Tibial artery (tissue), 4 donors: Measurements from ENCODE around the gene SRCIN1.
"Not testable (repeated sequence)": the region's sequence is repeated elsewhere in the genome, so short reads cannot be mapped to it uniquely, and the experiment has no call there.

Source experiments
- DNase-seq, 2 donors: peaks; one replicate each; pipeline ENCODE4 v3.0.0-alpha.2; 2019
- H3K27ac ChIP-seq, 2 donors: fragments of 200-600 bp; sonication (generic) in 1 of 2; 1 replicate in 1 of 2; 2 replicates in 1 of 2; pipeline ENCODE4 v1.5.1; 2018 to 2019; ENCODE audit warnings: mild to moderate bottlenecking in 1 of 2
- H3K27me3 ChIP-seq, 2 donors: fragments of 200-600 bp; sonication (generic) in 1 of 2; one replicate each; pipeline versions ENCODE4 v1.5.1 to v1.6.0; 2016 to 2019
- H3K36me3 ChIP-seq, 3 donors: fragments of 200-600 bp; sonication (generic) in 2 of 3; one replicate each; pipeline ENCODE4 v1.5.1; 2016 to 2019; ENCODE audit warnings: mild to moderate bottlenecking in 2 of 3
- H3K4me1 ChIP-seq, 4 donors: fragments of 200-600 bp; sonication (generic) in 2 of 4; 1 replicate in 3 of 4; 2 replicates in 1 of 4; pipeline ENCODE4 v1.5.1; 2016 to 2019
- H3K4me3 ChIP-seq, 2 donors: fragments of 200-600 bp; sonication (generic) in 1 of 2; 1 replicate in 1 of 2; 2 replicates in 1 of 2; pipeline ENCODE4 v1.5.1; 2018 to 2019; ENCODE audit warnings: mild to moderate bottlenecking in 2 of 2
- H3K9me3 ChIP-seq, 3 donors: fragments of 200-600 bp; sonication (generic) in 1 of 3; one replicate each; pipeline ENCODE4 v1.5.1; 2016 to 2019
- CTCF ChIP-seq, 2 experiments: fragments of 200-600 bp in 1 of 2; fragments of 450-650 bp in 1 of 2; IDR thresholded peaks; one replicate each; pipeline ENCODE4 v1.5.1; 2017 to 2019; ENCODE audit warnings: antibody characterized with exemption in 2 of 2, mild to moderate bottlenecking in 1 of 2, moderate library complexity in 1 of 2
- intact Hi-C: fragments of 100-400 bp; cut with DNase I; formaldehyde crosslinking; loops from one replicate; pipeline ENCODE4 v1.15.0; 2023; ENCODE audit warnings: low total_unique reads

SRCIN1 gene, protein sequence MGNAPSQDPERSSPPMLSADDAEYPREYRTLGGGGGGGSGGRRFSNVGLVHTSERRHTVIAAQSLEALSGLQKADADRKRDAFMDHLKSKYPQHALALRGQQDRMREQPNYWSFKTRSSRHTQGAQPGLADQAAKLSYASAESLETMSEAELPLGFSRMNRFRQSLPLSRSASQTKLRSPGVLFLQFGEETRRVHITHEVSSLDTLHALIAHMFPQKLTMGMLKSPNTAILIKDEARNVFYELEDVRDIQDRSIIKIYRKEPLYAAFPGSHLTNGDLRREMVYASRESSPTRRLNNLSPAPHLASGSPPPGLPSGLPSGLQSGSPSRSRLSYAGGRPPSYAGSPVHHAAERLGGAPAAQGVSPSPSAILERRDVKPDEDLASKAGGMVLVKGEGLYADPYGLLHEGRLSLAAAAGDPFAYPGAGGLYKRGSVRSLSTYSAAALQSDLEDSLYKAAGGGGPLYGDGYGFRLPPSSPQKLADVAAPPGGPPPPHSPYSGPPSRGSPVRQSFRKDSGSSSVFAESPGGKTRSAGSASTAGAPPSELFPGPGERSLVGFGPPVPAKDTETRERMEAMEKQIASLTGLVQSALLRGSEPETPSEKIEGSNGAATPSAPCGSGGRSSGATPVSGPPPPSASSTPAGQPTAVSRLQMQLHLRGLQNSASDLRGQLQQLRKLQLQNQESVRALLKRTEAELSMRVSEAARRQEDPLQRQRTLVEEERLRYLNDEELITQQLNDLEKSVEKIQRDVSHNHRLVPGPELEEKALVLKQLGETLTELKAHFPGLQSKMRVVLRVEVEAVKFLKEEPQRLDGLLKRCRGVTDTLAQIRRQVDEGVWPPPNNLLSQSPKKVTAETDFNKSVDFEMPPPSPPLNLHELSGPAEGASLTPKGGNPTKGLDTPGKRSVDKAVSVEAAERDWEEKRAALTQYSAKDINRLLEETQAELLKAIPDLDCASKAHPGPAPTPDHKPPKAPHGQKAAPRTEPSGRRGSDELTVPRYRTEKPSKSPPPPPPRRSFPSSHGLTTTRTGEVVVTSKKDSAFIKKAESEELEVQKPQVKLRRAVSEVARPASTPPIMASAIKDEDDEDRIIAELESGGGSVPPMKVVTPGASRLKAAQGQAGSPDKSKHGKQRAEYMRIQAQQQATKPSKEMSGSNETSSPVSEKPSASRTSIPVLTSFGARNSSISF

GRCh38 chr17:38605841-38606645 is at the start of gene SRCIN1:
Gene SRCIN1, minus strand, starts transcription at chr17:38605952. Its CDS starts 247 bp downstream, at chr17:38605705.
- no peak for DNase-seq
- Histone ChIP-seq H3K4me3 (peak within 1 kb of the TSS; percentile 44 to 57), H3K9me3 (no peaks in the 10 kb centered on the region), H3K4me1 (peaks cover 0 to 40% (median 23%) of the 10 kb centered on the region in 4 donors), H3K36me3 (no peaks in the 10 kb centered on the region), H3K27me3 (peaks cover 0 to 97% of the 10 kb centered on the region in 2 donors), H3K27ac (no peak within 1 kb of the TSS)
- peak; percentile 23 to 41 for TF ChIP-seq CTCF (IDR thresholded peaks at IDR 0.05)
- intact Hi-C loops: no loop called here

DNA sequence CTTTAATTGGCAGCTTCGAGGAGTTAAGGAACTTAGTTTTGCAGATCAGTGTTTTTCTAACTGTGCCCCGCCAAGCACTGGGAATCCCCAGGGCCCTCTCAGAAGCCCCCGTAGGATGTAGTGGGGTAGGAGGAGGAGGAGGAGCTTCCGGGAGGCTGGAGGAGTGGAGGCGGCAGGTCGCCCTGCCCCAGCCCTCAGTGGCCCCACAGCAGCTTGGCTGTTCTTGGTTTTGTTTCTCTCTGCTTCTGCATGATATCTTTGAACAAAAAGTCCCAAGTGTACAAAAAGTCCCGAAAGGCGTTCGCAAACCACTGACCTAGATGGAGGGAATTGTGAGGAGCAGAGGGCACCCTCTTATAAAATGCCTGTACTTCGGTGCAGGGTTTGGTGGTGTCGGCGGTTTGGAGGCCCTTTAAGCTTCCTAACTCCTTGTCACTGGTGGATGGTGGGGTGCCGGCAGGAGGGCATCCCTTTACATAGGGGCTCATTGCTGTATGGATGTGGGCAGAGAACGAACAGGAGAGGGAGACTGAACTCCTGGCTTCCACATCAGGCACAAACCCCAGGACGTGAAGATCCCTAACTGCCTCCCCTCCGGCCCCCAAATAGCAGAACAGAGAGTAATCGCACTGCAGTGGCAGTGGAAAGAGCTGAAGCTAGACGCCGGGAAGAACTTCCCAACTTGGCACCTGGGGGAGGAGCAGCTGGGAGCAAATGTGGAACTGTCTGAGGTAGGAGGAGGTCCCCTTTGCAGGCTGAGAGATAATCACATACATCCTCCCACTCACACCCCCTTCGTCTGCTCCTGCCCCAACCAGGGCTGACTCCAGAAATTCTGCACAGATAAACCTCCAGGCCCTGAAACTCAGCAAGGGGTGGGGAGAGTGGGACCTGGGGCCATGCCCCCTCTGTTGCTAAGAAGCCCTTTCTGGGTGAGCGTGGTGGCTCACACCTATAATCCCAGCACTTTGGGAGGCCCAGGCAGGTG is 49.0 kb upstream of the SRCIN1 start:
- Histone ChIP-seq H3K27me3 (peaks cover 0 to 63% of the 10 kb centered on the region in 2 donors), H3K27ac (no peak overlapping the region), H3K4me1 (peaks cover 0 to 8% (median 2%) of the 10 kb centered on the region in 4 donors), H3K4me3 (no peak overlapping the region), H3K9me3 (no peaks in the 10 kb centered on the region), H3K36me3 (no peaks in the 10 kb centered on the region)
- no peak for TF ChIP-seq CTCF (IDR thresholded peaks at IDR 0.05)
- intact Hi-C loops: no loop called here
- peak in 1 of 2 donors; percentile 33 for DNase-seq

- DNase-seq: no peak
- no peak for TF ChIP-seq CTCF (IDR thresholded peaks at IDR 0.05)
- no peaks in the 10 kb centered on the region for H3K36me3 ChIP-seq
- H3K9me3 ChIP-seq: no peaks in the 10 kb centered on the region
- peaks cover 0 to 56% of the 10 kb centered on the region in 2 donors for H3K27me3 ChIP-seq
- intact Hi-C loops: no loop called here
- H3K27ac ChIP-seq: no peak overlapping the region
- peaks cover 0 to 5% (median 1%) of the 10 kb centered on the region in 4 donors for H3K4me1 ChIP-seq
- H3K4me3 ChIP-seq: no peak overlapping the region
These were observed 47.9 kb upstream of the SRCIN1 start for GRCh38 chr17:38653679-38654078.

DNA sequence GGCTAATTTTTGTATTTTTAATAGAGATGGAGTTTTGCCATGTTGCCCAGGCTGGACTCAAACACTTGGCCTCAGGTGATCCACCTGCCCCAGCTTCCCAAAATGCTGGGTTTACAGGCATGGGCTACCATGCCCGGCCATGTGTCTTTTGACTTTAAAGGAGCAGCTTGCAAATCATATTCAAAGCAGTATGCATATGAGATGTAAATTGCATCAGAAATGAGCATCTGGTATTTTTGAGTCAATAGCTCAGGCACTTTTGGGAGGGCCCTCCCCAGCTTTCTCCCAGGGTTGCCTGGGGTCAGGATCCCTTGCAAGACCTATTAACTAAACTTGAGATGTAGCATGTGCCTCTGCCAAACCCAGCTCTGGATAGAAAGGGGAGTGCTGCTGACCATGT is 47.5 kb upstream of the SRCIN1 start:
- peak in 1 of 2 donors; percentile 17 for DNase-seq
- intact Hi-C loops: no loop called here
- peaks cover 0 to 52% of the 10 kb centered on the region in 2 donors for H3K27me3 ChIP-seq

DNA sequence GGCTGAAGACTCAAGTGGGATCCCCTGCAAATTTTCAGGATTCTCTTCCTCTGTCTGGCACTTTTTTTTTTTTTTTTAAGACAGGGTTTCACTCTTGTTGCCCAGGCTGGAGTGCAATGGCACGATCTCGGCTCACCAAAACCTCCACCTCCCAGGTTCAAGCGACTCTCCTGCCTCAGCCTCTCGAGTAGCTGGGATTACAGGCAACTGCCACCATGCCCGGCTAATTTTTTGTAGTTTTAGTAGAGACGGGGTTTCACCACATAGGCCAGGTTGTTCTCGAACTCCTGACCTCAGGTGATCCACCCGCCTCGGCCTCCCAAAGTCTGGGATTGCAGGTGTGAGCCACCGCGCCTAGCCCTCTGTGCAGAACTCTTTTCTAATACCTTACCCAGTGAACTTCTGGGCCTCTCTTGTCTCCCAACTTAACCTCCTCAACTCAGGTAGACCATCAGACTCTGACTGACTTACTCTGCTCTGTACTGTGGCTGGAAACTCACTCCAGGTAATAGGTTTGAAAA is 45.0 kb upstream of the SRCIN1 start:
- H3K27ac ChIP-seq, H3K36me3 ChIP-seq, H3K4me1 ChIP-seq, H3K4me3 ChIP-seq, intact Hi-C loops, H3K9me3 ChIP-seq: not testable (repeated sequence)
- H3K27me3 ChIP-seq: peaks cover 0 to 31% of the 10 kb centered on the region in 2 donors
- peak in 1 of 2 donors; percentile 20 for DNase-seq

More for the DNA sequence above, 47.5 kb upstream of the SRCIN1 start:
- TF ChIP-seq CTCF (IDR thresholded peaks at IDR 0.05): no peak
- Histone ChIP-seq H3K4me1 (peaks cover 0 to 5% (median 0%) of the 10 kb centered on the region in 4 donors), H3K36me3 (no peaks in the 10 kb centered on the region), H3K27ac (no peak overlapping the region), H3K9me3 (no peaks in the 10 kb centered on the region), H3K4me3 (no peak overlapping the region)
